K562 (cell line): ENCODE measurements around the gene RNF113A. TPM values are rescaled to one million over a fixed set of nuclear protein-coding genes. Genes with fewer than 3 reads are reported as not detected.

Experiments
- ATF4 ChIP-seq: fragments of 450-650 bp; formaldehyde crosslinking; IDR thresholded peaks from 2 replicates; pipeline ENCODE4 v1.4.0; 2022; ENCODE audit warnings: mild to moderate bottlenecking, moderate library complexity
- CGGBP1 ChIP-seq: fragments of 250-450 bp; sonication (Bioruptor Pico); IDR thresholded peaks from 2 replicates; pipeline ENCODE4 v1.9.0; 2021; ENCODE audit warnings: mild to moderate bottlenecking
- ILK ChIP-seq: fragments of 450-650 bp; IDR thresholded peaks from 2 replicates; pipeline ENCODE4 v1.6.1; 2016; ENCODE audit warnings: missing genetic modification characterization, low read depth, mild to moderate bottlenecking, missing compliant biosample characterization, moderate library complexity, borderline replicate concordance
- JUND ChIP-seq, 2 experiments: IDR thresholded peaks; 2 replicates in 1 of 2; 3 replicates in 1 of 2; pipeline ENCODE4 v1.6.1; 2011; ENCODE audit warnings: borderline replicate concordance in 2 of 2, low read depth in 2 of 2, low read length in 2 of 2, improper control_type of control experiment in 1 of 2, missing biosample characterization in 1 of 2, missing genetic modification characterization in 1 of 2, missing genetic modification reagents in 1 of 2
- MED1 ChIP-seq: sonication (generic); formaldehyde crosslinking; IDR thresholded peaks from 2 replicates; pipeline ENCODE4 v1.8.1; 2023; ENCODE audit warnings: missing genetic modification reagents, borderline replicate concordance
- MITF ChIP-seq: IDR thresholded peaks from 2 replicates; pipeline ENCODE4 v1.6.1; 2014; ENCODE audit warnings: antibody characterized with exemption
- OTX1 ChIP-seq: fragments of 450-650 bp; formaldehyde crosslinking; IDR thresholded peaks from 2 replicates; pipeline ENCODE4 v1.4.0; 2022; ENCODE audit warnings: mild to moderate bottlenecking
- PBX2 ChIP-seq, 2 experiments: IDR thresholded peaks in 1 of 2; conservative IDR thresholded peaks in 1 of 2; 2 replicates each; pipeline ENCODE4 v1.6.1; 2016; ENCODE audit warnings: low read depth in 2 of 2, mild to moderate bottlenecking in 1 of 2, missing compliant biosample characterization in 1 of 2, missing genetic modification characterization in 1 of 2, moderate library complexity in 1 of 2
- POLR2A ChIP-seq: fragments of 450-650 bp; conservative IDR thresholded peaks from 2 replicates; pipeline ENCODE4 v1.6.1; 2016
- RCOR1 ChIP-seq, 2 experiments: IDR thresholded peaks; 2 replicates each; pipeline ENCODE4 v1.6.1; 2012; ENCODE audit warnings: low read depth in 2 of 2, low read length in 2 of 2, borderline replicate concordance in 1 of 2, improper control_type of control experiment in 1 of 2
- SLC30A9 ChIP-seq: fragments of 250-450 bp; sonication (Bioruptor Pico); IDR thresholded peaks from 2 replicates; pipeline ENCODE4 v1.8.0; 2022; ENCODE audit warnings: mild to moderate bottlenecking, moderate library complexity
- TAF9B ChIP-seq: fragments of 450-650 bp; IDR thresholded peaks from 2 replicates; pipeline ENCODE4 v1.6.1; 2018; ENCODE audit warnings: mild to moderate bottlenecking; ENCODE audit not compliant: partially characterized antibody
- THRB ChIP-seq: fragments of 450-650 bp; formaldehyde crosslinking; conservative IDR thresholded peaks from 2 replicates; pipeline ENCODE4 v1.4.0; 2022; ENCODE audit warnings: mild to moderate bottlenecking, missing genetic modification characterization
- ZNF140 ChIP-seq: fragments of 250-450 bp; sonication (Bioruptor Pico); IDR thresholded peaks from 2 replicates; pipeline ENCODE4 v1.8.0; 2021; ENCODE audit warnings: moderate library complexity, mild to moderate bottlenecking, inconsistent platforms
- ZNF740 ChIP-seq, 3 experiments: fragments of 200-800 bp in 1 of 3; sonication (Bioruptor generic) in 1 of 3; sonication (generic) in 1 of 3; formaldehyde crosslinking in 1 of 3; IDR thresholded peaks; 2 replicates each; pipeline versions ENCODE4 v1.6.1 to v1.8.0; 2016 to 2022; ENCODE audit warnings: mild to moderate bottlenecking in 2 of 3, missing compliant biosample characterization in 2 of 3, missing genetic modification characterization in 2 of 3, missing genetic modification reagents in 1 of 3
- polyA plus RNA-seq, 8 experiments: library from polyadenylated mRNA; depleted of rRNA in 4 of 8; stranded (reverse) in 5 of 8; unstranded in 3 of 8; fragments of >200 nt; fragmentation: Nextera tagmentation in 2 of 8; fragmentation: Illumina TruSeq in 1 of 8; extraction: Ambion mirVana in 2 of 8; extraction: Trizol in 1 of 8; gene quantifications; 2 replicates each; pipeline versions ENCODE4 v1.2.1 to v1.2.3, GENCODE V29; 2011 to 2014; ENCODE audit warnings: inconsistent platforms in 1 of 8, missing spikeins in 1 of 8
- total RNA-seq, 7 experiments: library from RNA; depleted of rRNA in 6 of 7; stranded (reverse); fragments of >200 nt in 6 of 7; fragmentation: Illumina TruSeq in 2 of 7; extraction: Trizol in 2 of 7; gene quantifications; 2 replicates each; pipeline versions ENCODE4 v1.2.1 to v1.2.3, GENCODE V29; 2011 to 2021; ENCODE audit warnings: low replicate concordance in 1 of 7

The RNF113A gene
- total and polyA plus RNA-seq, 9 of the 15 experiments (the other 6 are each of a cell fraction or from before 2014, with no cell fraction given): 21.2 to 38.4 (median 28.1) TPM

GRCh38 chrX:119880552-119881437 is 9.3 kb upstream of the RNF113A start (continued):
- TF ChIP-seq THRB (no peak), CGGBP1 (no peak), ZNF140 (CRISPR knock-in tag) (no peak), SLC30A9 (CRISPR knock-in tag) (no peak), RCOR1 (IDR thresholded peaks at IDR 0.05; ENCODE audit: borderline replicate concordance in 1 of 2, low read depth in 2 of 2, low read length in 2 of 2) (peak in 1 of 2 experiments; percentile 65; a peak in 1 of 4 replicates), JUND (IDR thresholded peaks at IDR 0.05; ENCODE audit: borderline replicate concordance, low read depth, low read length) (no peak), JUND (tag; IDR thresholded peaks at IDR 0.05; ENCODE audit: borderline replicate concordance, low read depth, low read length) (no peak; the same call in 2 of the 3 replicates), POLR2A (0 out of 2 replicates have a peak, but pooled peaks have one; percentile 21), ATF4 (no peak), MED1 (CRISPR knock-in tag) (no peak), MITF (no peak), ILK (tag) (no peak), PBX2 (CRISPR knock-in tag; IDR thresholded peaks at IDR 0.05; ENCODE audit: low read depth) (no peak), PBX2 (tag; conservative IDR thresholded peaks at IDR 0.05; ENCODE audit: low read depth) (no peak), ZNF740 (CRISPR knock-in tag; IDR thresholded peaks at IDR 0.05) (no peak), ZNF740 (tag; IDR thresholded peaks at IDR 0.05) (no peak), TAF9B (no peak), OTX1 (CRISPR knock-in tag) (no peak)
